ENCODE data around the gene CAMKK1. TPM values are rescaled to one million over a fixed set of nuclear protein-coding genes. Genes with fewer than 3 reads are reported as not detected.
A peak's percentile ranks its signal among the peaks of the same experiment; 100 is the strongest.

The CAMKK1 gene
- total and polyA plus RNA-seq, 5 donors: 4.2 to 6.7 (median 5.8) TPM

- Histone ChIP-seq H3K27me3 (ENCODE audit: control insufficient read depth, insufficient read depth) (no peaks in the 10 kb centered on the region), H3K4me1 (ENCODE audit: control insufficient read depth, insufficient read depth, low read length) (peaks cover 2% of the 10 kb centered on the region), H3K4me3 (ENCODE audit: low read length) (no peak overlapping the region), H3K9me3 (ENCODE audit: control insufficient read depth, low read length) (no peaks in the 10 kb centered on the region), H3K27ac (ENCODE audit: low read length) (no peak overlapping the region)
- peak in 1 of 3 donors; percentile 64 for DNase-seq
- ATAC-seq: no peak
- intact Hi-C loops (cut with DNase I): loop anchor here in 2 of 4 donors (5.0 to 10.0 kb wide), 2 partner anchors 90 to 92 kb away; no protein-coding TSS in a partner anchor
- WGBS: 59% methylated on average over 6 of the region's 6 CpGs
Observed at GRCh38 chr17:3827124-3827773, 65.6 kb downstream of the CAMKK1 start.

- Histone ChIP-seq H3K4me3 (ENCODE audit: low read length) (no peak overlapping the region), H3K27ac (ENCODE audit: low read length) (no peak overlapping the region), H3K4me1 (ENCODE audit: control insufficient read depth, insufficient read depth, low read length) (peaks cover 2% of the 10 kb centered on the region), H3K9me3 (ENCODE audit: control insufficient read depth, low read length) (no peaks in the 10 kb centered on the region), H3K27me3 (ENCODE audit: control insufficient read depth, insufficient read depth) (no peaks in the 10 kb centered on the region)
- ATAC-seq (no peak), DNase-seq (no peak)
- intact Hi-C loops (cut with DNase I): loop anchor here in 2 of 4 donors (5.0 to 10.0 kb wide), 2 partner anchors 89 to 91 kb away; no protein-coding TSS in a partner anchor
- WGBS: 89% methylated on average over 4 of the region's 4 CpGs
Observed at GRCh38 chr17:3826191-3826590, 66.7 kb downstream of the CAMKK1 start.

GRCh38 chr17:3821101-3821500 is 71.8 kb downstream of the CAMKK1 start:
- ATAC-seq (peak in 1 of 2 donors; percentile 50), DNase-seq (no peak)
- Histone ChIP-seq H3K27me3 (ENCODE audit: control insufficient read depth, insufficient read depth) (no peaks in the 10 kb centered on the region), H3K4me1 (ENCODE audit: control insufficient read depth, insufficient read depth, low read length) (no peaks in the 10 kb centered on the region), H3K9me3 (ENCODE audit: control insufficient read depth, low read length) (no peaks in the 10 kb centered on the region), H3K4me3 (ENCODE audit: low read length) (no peak overlapping the region), H3K27ac (ENCODE audit: low read length) (no peak overlapping the region)
- 68% methylated on average over 9 of the region's 9 CpGs for WGBS
- intact Hi-C loops (cut with DNase I): loop anchor here in 1 of 4 donors (10.0 kb wide), 1 partner anchor 86 kb away; no protein-coding TSS in a partner anchor

DNA sequence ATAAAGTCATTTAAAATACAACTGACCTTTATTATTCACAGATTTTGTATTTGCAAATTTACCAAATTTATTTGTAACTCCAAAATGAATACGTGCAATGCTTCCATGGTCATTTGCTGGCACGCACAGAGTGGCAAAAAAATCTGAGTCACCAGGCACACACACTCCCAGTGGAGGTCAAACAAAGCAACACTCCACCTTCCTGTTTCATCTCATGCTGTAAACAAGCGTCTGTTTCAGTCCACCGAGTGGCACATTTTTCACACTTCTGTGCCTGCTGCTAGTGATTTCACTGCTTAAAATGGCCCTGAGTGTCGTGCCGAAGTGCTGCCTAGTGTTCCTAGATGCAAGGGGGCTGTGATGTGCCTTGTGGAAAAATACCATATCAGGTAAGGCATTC is 74.1 kb downstream of the CAMKK1 start:
- peak; percentile 73 to 78 for ATAC-seq
- Histone ChIP-seq H3K27me3 (ENCODE audit: control insufficient read depth, insufficient read depth) (no peaks in the 10 kb centered on the region), H3K4me1 (ENCODE audit: control insufficient read depth, insufficient read depth, low read length) (no peaks in the 10 kb centered on the region), H3K27ac (ENCODE audit: low read length) (peak overlapping the region; percentile 5), H3K9me3 (ENCODE audit: control insufficient read depth, low read length) (no peaks in the 10 kb centered on the region), H3K4me3 (ENCODE audit: low read length) (no peak overlapping the region)
- WGBS: 57% methylated on average over 6 of the region's 6 CpGs
- DNase-seq: no peak
- intact Hi-C loops (cut with DNase I): no loop called here

DNA sequence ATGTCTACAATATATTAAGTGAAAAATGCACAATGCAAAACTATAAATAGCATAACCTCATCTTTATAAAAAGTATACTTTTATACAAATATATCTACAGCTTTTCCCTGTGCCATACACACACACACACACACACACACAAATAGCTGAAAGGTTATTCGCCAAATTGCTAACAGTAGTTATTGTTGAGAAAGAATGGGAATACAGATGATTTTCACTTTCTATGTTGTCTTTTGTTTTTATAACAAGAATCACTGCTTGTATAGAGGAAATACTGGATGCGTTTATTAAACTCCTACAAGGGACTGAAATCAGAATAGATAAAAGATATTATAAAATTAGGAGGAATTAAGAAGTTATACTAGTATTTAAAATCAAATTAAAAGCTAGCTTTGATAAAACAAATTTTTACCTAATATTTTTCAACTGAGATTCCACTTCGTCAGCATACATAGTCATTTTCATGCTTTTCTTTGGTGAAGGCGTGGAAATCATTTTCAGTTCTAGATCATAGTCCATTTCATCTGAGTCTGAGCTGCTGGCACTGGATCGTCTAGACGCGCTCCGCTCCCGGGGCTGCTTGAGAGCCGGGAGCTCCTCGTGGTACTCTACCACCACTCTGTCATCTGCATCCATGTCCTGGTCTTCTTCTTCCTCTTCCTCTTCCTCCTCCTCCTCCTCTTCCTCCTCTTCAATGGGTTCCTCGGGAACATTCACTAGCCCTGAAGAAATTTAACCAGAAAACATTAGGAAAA is 74.8 kb downstream of the CAMKK1 start:
- intact Hi-C loops (cut with DNase I): no loop called here
- H3K27ac ChIP-seq (ENCODE audit: low read length): peak overlapping the region; percentile 76

DNA sequence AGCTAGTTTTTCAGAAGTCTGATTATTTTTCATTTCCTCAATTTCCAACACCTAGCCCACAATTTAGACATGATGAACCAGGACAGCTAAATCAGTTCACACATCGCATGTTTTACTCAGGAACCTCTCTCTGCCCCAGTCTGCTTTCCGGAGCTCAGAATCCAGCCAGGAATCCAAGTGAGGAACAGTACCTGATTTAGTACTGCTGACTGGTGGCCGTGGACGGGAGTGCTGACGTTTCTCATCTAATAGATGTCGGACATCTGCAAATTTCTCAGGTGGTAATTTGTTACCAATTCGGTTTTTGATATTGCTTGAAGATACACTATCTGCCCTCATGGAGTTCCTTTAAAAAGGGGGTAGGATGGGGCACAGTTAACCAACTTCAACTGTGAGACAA is 76.9 kb downstream of the CAMKK1 start:
- Histone ChIP-seq H3K4me1 (ENCODE audit: control insufficient read depth, insufficient read depth, low read length) (no peaks in the 10 kb centered on the region), H3K27ac (ENCODE audit: low read length) (no peak overlapping the region), H3K9me3 (ENCODE audit: control insufficient read depth, low read length) (no peaks in the 10 kb centered on the region), H3K27me3 (ENCODE audit: control insufficient read depth, insufficient read depth) (no peaks in the 10 kb centered on the region), H3K4me3 (ENCODE audit: low read length) (no peak overlapping the region)
- ATAC-seq: no peak
- intact Hi-C loops (cut with DNase I): no loop called here
- no peak for DNase-seq
- WGBS: 82% methylated on average over 7 of the region's 7 CpGs

More for the DNA sequence above, 74.8 kb downstream of the CAMKK1 start:
- Histone ChIP-seq H3K27me3 (ENCODE audit: control insufficient read depth, insufficient read depth) (no peaks in the 10 kb centered on the region), H3K4me1 (ENCODE audit: control insufficient read depth, insufficient read depth, low read length) (no peaks in the 10 kb centered on the region), H3K9me3 (ENCODE audit: control insufficient read depth, low read length) (no peaks in the 10 kb centered on the region), H3K4me3 (ENCODE audit: low read length) (no peak overlapping the region)
- 90% methylated on average over 12 of the region's 12 CpGs for WGBS
- no peak for ATAC-seq
- no peak for DNase-seq

- Histone ChIP-seq H3K27ac (ENCODE audit: low read length) (no peak overlapping the region), H3K27me3 (ENCODE audit: control insufficient read depth, insufficient read depth) (no peaks in the 10 kb centered on the region), H3K9me3 (ENCODE audit: control insufficient read depth, low read length) (no peaks in the 10 kb centered on the region), H3K4me1 (ENCODE audit: control insufficient read depth, insufficient read depth, low read length) (no peaks in the 10 kb centered on the region), H3K4me3 (ENCODE audit: low read length) (no peak overlapping the region)
- intact Hi-C loops (cut with DNase I): no loop called here
- DNase-seq (no peak), ATAC-seq (no peak)
- 81% methylated on average over 6 of the region's 6 CpGs for WGBS
Observed at GRCh38 chr17:3815122-3815521, 77.7 kb downstream of the CAMKK1 start.

GRCh38 chr17:3814361-3814760 is 78.5 kb downstream of the CAMKK1 start:
- no peak overlapping the region for H3K4me3 ChIP-seq (ENCODE audit: low read length)
- no peak overlapping the region for H3K27ac ChIP-seq (ENCODE audit: low read length)
- 89% methylated on average over 13 of the region's 13 CpGs for WGBS
- no peak for DNase-seq
- ATAC-seq: no peak
- intact Hi-C loops (cut with DNase I): no loop called here
- no peaks in the 10 kb centered on the region for H3K4me1 ChIP-seq (ENCODE audit: control insufficient read depth, insufficient read depth, low read length)
- H3K27me3 ChIP-seq (ENCODE audit: control insufficient read depth, insufficient read depth): no peaks in the 10 kb centered on the region
- H3K9me3 ChIP-seq (ENCODE audit: control insufficient read depth, low read length): no peaks in the 10 kb centered on the region

DNA sequence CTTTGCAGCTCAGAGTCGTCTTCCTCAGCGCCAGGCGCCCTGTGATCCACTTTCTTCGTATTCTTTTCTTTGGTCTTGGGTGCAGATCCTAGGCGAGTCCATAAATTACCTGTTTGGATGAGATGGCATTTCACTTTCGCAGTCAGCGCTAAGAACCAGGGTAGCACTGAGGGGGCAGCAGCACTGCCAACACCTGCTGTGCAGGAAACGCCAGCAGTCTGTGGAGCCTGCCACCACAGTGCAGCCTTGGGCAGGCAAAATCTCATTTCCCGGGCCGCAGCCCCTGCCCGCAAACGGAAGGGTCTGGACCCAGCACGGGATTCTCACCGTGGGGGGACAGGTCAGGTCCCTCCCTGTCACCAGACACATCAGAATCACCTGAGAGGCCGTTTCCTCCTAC is 79.7 kb downstream of the CAMKK1 start:
- no peaks in the 10 kb centered on the region for H3K4me1 ChIP-seq (ENCODE audit: control insufficient read depth, insufficient read depth, low read length)
- 83% methylated on average over 15 of the region's 15 CpGs for WGBS
- no peak overlapping the region for H3K4me3 ChIP-seq (ENCODE audit: low read length)
- no peaks in the 10 kb centered on the region for H3K27me3 ChIP-seq (ENCODE audit: control insufficient read depth, insufficient read depth)
- intact Hi-C loops (cut with DNase I): no loop called here
- no peak overlapping the region for H3K27ac ChIP-seq (ENCODE audit: low read length)
- peak in 1 of 2 donors; percentile 15 for ATAC-seq
- DNase-seq: no peak
- no peaks in the 10 kb centered on the region for H3K9me3 ChIP-seq (ENCODE audit: control insufficient read depth, low read length)

DNA sequence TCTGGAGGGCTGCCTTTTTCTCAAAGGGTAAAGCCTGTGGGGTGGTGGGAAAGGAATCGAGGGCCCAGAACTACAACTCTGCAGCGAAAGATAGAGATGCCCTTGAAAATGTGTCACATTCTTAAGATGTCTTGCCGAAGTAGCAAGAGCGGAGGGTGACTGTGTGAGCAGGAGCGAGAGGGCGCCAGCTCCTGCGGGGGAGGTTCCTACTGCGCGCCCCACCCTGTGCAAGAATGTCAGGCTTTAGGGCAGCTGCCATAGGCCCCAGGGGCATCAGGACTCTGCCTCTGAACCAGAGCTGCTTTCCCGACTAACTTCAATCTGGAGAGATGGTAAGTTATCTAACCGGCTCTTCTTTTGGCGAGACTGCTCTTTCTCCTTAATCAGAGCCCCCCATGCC is 80.1 kb downstream of the CAMKK1 start:
- H3K27me3 ChIP-seq (ENCODE audit: control insufficient read depth, insufficient read depth): no peaks in the 10 kb centered on the region
- H3K27ac ChIP-seq (ENCODE audit: low read length): no peak overlapping the region

GRCh38 chr17:3812284-3812683 is 80.6 kb downstream of the CAMKK1 start:
- 84% methylated on average over 10 of the region's 10 CpGs for WGBS
- Histone ChIP-seq H3K27ac (ENCODE audit: low read length) (no peak overlapping the region), H3K4me1 (ENCODE audit: control insufficient read depth, insufficient read depth, low read length) (no peaks in the 10 kb centered on the region), H3K27me3 (ENCODE audit: control insufficient read depth, insufficient read depth) (no peaks in the 10 kb centered on the region), H3K9me3 (ENCODE audit: control insufficient read depth, low read length) (no peaks in the 10 kb centered on the region), H3K4me3 (ENCODE audit: low read length) (no peak overlapping the region)
- DNase-seq (no peak), ATAC-seq (no peak)
- intact Hi-C loops (cut with DNase I): no loop called here

More for the DNA sequence above, 80.1 kb downstream of the CAMKK1 start:
- no peak for DNase-seq
- H3K4me1 ChIP-seq (ENCODE audit: control insufficient read depth, insufficient read depth, low read length): no peaks in the 10 kb centered on the region
- WGBS: 77% methylated on average over 12 of the region's 12 CpGs
- ATAC-seq: peak in 1 of 2 donors; percentile 34
- H3K9me3 ChIP-seq (ENCODE audit: control insufficient read depth, low read length): no peaks in the 10 kb centered on the region
- no peak overlapping the region for H3K4me3 ChIP-seq (ENCODE audit: low read length)
- intact Hi-C loops (cut with DNase I): no loop called here
